Left ventricle myocardium inferior (tissue), 1 donor: ENCODE measurements around the gene NHSL1. TPM values are rescaled to one million over a fixed set of nuclear protein-coding genes. Genes with fewer than 3 reads are reported as not detected.
A peak's percentile ranks its signal among the peaks of the same experiment; 100 is the strongest.

ENCODE experiments used
- DNase-seq: peaks from one replicate; pipeline ENCODE4 v3.0.0-alpha.2; 2020
- H3K27ac ChIP-seq: fragments of 200-600 bp; replicated peaks from 2 replicates; pipeline ENCODE4 v1.8.0; 2021
- H3K27me3 ChIP-seq: fragments of 200-600 bp; 2 replicates; pipeline ENCODE4 v1.8.0; 2021; ENCODE audit warnings: low read depth
- H3K36me3 ChIP-seq: fragments of 200-600 bp; 2 replicates; pipeline ENCODE4 v1.8.0; 2021
- H3K4me1 ChIP-seq: fragments of 200-600 bp; 2 replicates; pipeline ENCODE4 v1.8.0; 2021
- H3K4me3 ChIP-seq: fragments of 200-600 bp; 2 replicates; pipeline ENCODE4 v1.8.0; 2021; ENCODE audit warnings: mild to moderate bottlenecking, moderate library complexity
- H3K9me3 ChIP-seq: fragments of 200-600 bp; replicated peaks from 2 replicates; pipeline ENCODE4 v1.8.0; 2021
- intact Hi-C: fragments of 100-400 bp; cut with micrococcal nuclease; formaldehyde crosslinking; loops from one replicate; pipeline ENCODE4 v1.11.0; 2022
- total RNA-seq: library from RNA; stranded (reverse); fragmentation: NEBNext Ultra II Directional; extraction: Animal tissue kit (Norgen Biotek cat#: 25700); gene quantifications from one replicate; pipeline ENCODE4 v1.2.1, GENCODE V29; 2021
- TF ChIP-seq, protein P1 (sequence below): fragments of 200-600 bp; IDR thresholded peaks from 2 replicates; pipeline ENCODE4 v1.8.0; 2021; ENCODE audit warnings: antibody characterized with exemption, mild to moderate bottlenecking, borderline replicate concordance
- donor health status: DM: no; HTN: yes; CAD: no; lungs with severe emphysema.

NHSL1 gene
- total RNA-seq, 1 donor from 2014 or later, result 44.7 TPM

DNA sequence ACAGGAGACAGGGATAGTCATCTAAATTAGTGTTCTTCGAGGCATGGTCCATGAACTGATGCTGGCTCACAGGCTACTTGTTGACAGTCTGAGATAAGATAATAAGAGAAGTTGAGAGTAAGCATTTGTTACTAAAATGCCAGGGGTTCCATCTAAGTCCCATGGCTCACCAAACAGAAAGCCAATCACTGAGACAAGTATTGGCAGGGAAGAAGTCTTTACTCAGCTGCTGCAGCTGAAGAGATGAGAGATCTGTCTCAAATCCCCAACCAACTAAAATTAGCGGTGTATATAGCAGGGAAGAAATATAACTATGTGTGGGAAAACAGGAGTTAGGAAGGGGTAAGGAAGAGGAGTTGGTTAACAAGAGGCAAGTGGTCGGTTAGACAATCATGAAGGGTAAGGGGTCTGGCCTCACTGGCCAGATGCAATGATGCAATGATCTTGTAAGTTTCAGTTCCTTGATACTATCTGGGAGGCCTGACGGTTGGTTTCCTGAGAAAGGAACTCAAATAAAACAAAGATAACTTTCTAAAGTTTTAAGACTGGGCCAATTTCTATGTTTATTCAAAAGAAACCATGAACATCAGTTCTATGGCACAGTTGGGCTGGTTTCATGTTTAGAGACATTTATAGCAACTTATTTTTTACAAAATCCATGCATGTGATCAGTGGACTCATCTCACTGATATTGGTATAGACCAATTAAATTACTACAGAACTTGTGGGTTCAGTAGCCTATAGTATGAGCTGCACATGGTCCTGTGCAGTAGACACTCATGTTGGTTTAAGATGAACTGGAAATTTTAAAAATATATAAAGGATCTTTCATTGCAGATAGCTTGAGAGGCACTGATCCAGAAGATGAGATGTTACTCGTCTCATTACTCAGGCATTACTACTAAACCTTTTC lies 105.2 kb downstream of the NHSL1 start:
- intact Hi-C loops, result no loop called here
- no peaks in the 10 kb centered on the region for H3K36me3 ChIP-seq
- TF ChIP-seq, protein P1, sequence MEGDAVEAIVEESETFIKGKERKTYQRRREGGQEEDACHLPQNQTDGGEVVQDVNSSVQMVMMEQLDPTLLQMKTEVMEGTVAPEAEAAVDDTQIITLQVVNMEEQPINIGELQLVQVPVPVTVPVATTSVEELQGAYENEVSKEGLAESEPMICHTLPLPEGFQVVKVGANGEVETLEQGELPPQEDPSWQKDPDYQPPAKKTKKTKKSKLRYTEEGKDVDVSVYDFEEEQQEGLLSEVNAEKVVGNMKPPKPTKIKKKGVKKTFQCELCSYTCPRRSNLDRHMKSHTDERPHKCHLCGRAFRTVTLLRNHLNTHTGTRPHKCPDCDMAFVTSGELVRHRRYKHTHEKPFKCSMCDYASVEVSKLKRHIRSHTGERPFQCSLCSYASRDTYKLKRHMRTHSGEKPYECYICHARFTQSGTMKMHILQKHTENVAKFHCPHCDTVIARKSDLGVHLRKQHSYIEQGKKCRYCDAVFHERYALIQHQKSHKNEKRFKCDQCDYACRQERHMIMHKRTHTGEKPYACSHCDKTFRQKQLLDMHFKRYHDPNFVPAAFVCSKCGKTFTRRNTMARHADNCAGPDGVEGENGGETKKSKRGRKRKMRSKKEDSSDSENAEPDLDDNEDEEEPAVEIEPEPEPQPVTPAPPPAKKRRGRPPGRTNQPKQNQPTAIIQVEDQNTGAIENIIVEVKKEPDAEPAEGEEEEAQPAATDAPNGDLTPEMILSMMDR, result no peak
- no peaks in the 10 kb centered on the region for H3K9me3 ChIP-seq
- H3K27ac ChIP-seq, result peak overlapping the region; percentile 36
- DNase-seq, result no peak
- no peak overlapping the region for H3K4me3 ChIP-seq
- no peaks in the 10 kb centered on the region for H3K27me3 ChIP-seq
- H3K4me1 ChIP-seq, result peaks cover 29% of the 10 kb centered on the region

DNA sequence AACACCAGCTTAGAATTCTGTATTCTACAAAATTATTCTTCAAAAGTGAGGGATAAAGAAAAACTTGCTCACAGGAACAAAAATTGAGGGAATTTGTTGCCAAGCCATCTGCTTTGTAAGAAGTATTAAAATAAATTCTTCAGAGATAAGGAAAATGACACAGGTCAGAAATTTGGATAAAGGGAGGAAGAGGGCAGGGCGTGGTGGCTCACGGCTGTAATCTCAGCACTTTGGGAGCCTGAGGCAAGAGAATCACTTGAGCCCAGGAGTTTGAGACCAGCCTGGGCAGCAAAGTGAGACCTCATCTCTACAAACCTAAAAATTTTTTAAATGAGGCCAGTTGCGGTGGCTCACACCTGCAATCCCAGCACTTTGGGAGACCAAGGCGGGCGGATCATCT lies 109.7 kb downstream of the NHSL1 start:
- TF ChIP-seq, protein P1, result no peak

DNA sequence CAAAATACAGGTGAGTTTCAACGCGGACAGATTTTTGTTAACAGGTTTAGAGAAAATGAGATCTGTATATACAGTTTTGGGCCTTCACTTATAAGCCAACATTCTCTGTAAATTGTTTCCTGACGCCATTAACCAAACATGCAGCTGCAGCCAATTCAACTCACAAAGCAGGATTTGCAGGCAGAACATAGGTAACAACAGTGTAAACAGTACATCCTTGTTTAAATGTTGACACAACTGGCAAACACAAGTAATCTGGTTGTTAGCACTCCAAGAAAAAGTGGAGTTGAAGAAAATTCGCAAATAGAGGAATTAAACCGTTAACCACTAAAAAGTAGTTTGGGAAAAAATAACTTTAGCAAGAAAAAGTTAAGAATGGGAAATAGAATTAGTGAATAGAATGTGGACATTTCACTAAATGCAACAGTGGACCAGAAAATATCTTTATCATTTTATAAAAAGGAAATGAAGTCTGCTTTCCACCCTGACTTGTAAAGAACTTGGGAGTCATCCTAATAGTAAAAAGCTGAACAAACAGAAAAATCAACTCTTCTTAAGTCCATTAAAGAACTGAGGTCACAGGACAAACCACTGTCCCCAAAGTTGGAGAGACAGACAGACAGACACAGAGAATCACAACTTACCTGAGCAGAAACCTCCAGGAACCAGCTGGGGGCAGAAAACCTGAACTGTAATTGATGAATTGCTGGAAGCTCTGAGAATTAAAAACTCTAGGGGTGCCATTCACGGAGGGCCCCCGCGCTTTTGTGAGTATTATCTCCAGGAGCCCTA lies 111.5 kb downstream of the NHSL1 start:
- intact Hi-C loops, result no loop called here
- H3K4me3 ChIP-seq, result no peak overlapping the region
- TF ChIP-seq, protein P1, result no peak
- H3K27me3 ChIP-seq, result no peaks in the 10 kb centered on the region
- H3K27ac ChIP-seq, result no peak overlapping the region
- H3K9me3 ChIP-seq, result no peaks in the 10 kb centered on the region
- no peaks in the 10 kb centered on the region for H3K36me3 ChIP-seq
- no peaks in the 10 kb centered on the region for H3K4me1 ChIP-seq
- DNase-seq, result no peak

More for the DNA sequence above, 109.7 kb downstream of the NHSL1 start:
- H3K9me3 ChIP-seq, result no peaks in the 10 kb centered on the region
- no peak overlapping the region for H3K27ac ChIP-seq
- DNase-seq, result no peak
- no peak overlapping the region for H3K4me3 ChIP-seq
- H3K36me3 ChIP-seq, result no peaks in the 10 kb centered on the region
- no peaks in the 10 kb centered on the region for H3K27me3 ChIP-seq
- H3K4me1 ChIP-seq, result peaks cover 11% of the 10 kb centered on the region
- intact Hi-C loops, result no loop called here

DNA sequence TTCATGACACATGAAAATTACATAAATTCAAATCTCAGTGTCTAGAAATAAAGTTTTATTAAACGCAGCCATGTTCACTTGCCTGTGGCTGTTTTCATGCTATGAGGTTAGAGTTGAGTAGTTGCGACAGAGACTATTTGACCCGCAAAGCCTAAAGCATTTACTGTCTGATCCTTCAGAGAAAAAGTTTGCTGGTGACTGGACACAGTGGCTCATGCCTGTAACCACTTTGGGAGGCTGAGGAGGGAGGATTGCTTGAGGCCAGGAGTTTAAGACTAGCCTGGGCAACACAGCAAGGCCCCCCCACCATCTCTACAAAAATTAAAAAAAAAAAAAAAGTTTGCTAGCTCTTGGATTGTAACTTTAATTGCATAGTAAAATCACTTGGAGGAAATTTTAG lies 112.4 kb downstream of the NHSL1 start:
- TF ChIP-seq, protein P1, result no peak
- Histone ChIP-seq H3K27me3 (no peaks in the 10 kb centered on the region), H3K27ac (no peak overlapping the region), H3K36me3 (no peaks in the 10 kb centered on the region), H3K4me1 (no peaks in the 10 kb centered on the region), H3K9me3 (no peaks in the 10 kb centered on the region), H3K4me3 (no peak overlapping the region)
- intact Hi-C loops, result no loop called here
- no peak for DNase-seq

DNA sequence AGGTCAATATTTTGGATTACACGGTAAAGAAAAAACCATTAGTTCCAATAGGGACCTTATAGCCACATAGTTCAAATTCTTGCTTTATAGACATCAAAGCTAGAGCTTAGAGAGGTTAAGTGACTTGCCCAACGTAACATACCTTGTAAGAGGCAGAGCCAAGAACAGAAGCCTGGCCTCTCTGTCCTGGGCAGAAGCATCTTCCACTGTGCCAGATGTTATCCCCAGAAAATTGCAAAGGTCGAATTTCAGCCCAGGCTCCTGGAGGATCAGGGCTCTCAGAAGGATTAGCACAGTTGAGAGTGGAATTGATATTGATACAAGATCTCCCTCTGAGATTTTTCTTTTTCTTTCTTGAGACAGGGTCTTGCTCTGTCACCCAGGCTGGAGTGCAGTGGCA lies 115.5 kb downstream of the NHSL1 start:
- H3K27me3 ChIP-seq, result no peaks in the 10 kb centered on the region
- H3K36me3 ChIP-seq, result no peaks in the 10 kb centered on the region
- no peaks in the 10 kb centered on the region for H3K4me1 ChIP-seq
- DNase-seq, result no peak
- intact Hi-C loops, result no loop called here
- no peak overlapping the region for H3K27ac ChIP-seq
- H3K9me3 ChIP-seq, result no peaks in the 10 kb centered on the region
- H3K4me3 ChIP-seq, result no peak overlapping the region
- TF ChIP-seq, protein P1, result no peak
